VCaP (cell line): ENCODE results near the gene BRINP2.

Experiments used
- H3K27ac ChIP-seq: fragments of 450-650 bp; 2 replicates; pipeline ENCODE4 v1.5.1; 2017
- CTCF ChIP-seq: fragments of 450-650 bp; conservative IDR thresholded peaks from 2 replicates; pipeline ENCODE4 v1.5.1; 2017; ENCODE audit warnings: mild to moderate bottlenecking, moderate library complexity

BRINP2 gene

GRCh38 chr1:177142791-177143271 lies 27.9 kb upstream of the BRINP2 start:
- H3K27ac ChIP-seq, result no peak overlapping the region
- no peak for TF ChIP-seq CTCF

GRCh38 chr1:177145106-177146070 lies 25.4 kb upstream of the BRINP2 start:
- H3K27ac ChIP-seq, result no peak overlapping the region
- TF ChIP-seq CTCF, result no peak

- no peak for TF ChIP-seq CTCF
- H3K27ac ChIP-seq, result no peak overlapping the region
Observed at GRCh38 chr1:177146499-177146898, 24.3 kb upstream of the BRINP2 start.

- no peak for TF ChIP-seq CTCF
- no peak overlapping the region for H3K27ac ChIP-seq
Observed at GRCh38 chr1:177162243-177162642, 8.5 kb upstream of the BRINP2 start.

- H3K27ac ChIP-seq, result no peak overlapping the region
- TF ChIP-seq CTCF, result no peak
Observed at GRCh38 chr1:177163844-177164379, 6.8 kb upstream of the BRINP2 start.

GRCh38 chr1:177164380-177165068 lies 6.2 kb upstream of the BRINP2 start, which contains the start of gene ASTN1:
Gene ASTN1 (minus strand): TSS chr1:177164712. CDS start chr1:177164676, 36 bp downstream.
- TF ChIP-seq CTCF, result no peak
- H3K27ac ChIP-seq, result no peak within 1 kb of the TSS

- H3K27ac ChIP-seq, result no peak overlapping the region
- TF ChIP-seq CTCF, result no peak
Observed at GRCh38 chr1:177165069-177165439, 5.7 kb upstream of the BRINP2 start.
